Measurements from ENCODE around the gene ZPR1. TPM values are rescaled to one million over a fixed set of nuclear protein-coding genes. Genes with fewer than 3 reads are reported as not detected.

ZPR1 gene
- total RNA-seq, 1 experiment from 2014 or later, result 105 TPM

GRCh38 chr11:116730241-116730561, 57.6 kb downstream of the ZPR1 start:
- Mint-ChIP-seq H3K27ac (ENCODE audit: low read depth, unreplicated experiment) (no peak overlapping the region), H3K4me3 (ENCODE audit: unreplicated experiment) (no peak overlapping the region), H3K4me1 (ENCODE audit: insufficient read depth, unreplicated experiment) (peaks cover 7% of the 10 kb centered on the region), H3K9me3 (ENCODE audit: unreplicated experiment) (no peaks in the 10 kb centered on the region), H3K27me3 (ENCODE audit: insufficient read depth, unreplicated experiment) (peaks cover 14% of the 10 kb centered on the region), H3K36me3 (ENCODE audit: insufficient read depth, unreplicated experiment) (no peaks in the 10 kb centered on the region)
- TF ChIP-seq CTCF (IDR thresholded peaks at IDR 0.05; ENCODE audit: unreplicated experiment), result no peak
- no TSS peak for BruUV-seq (replicated peaks)
- no peak for DNase-seq (ENCODE audit: unreplicated experiment)
- intact Hi-C loops (cut with micrococcal nuclease), result loop anchor here (5.0 kb wide), 1 partner anchor 497 kb away; no protein-coding TSS in a partner anchor
- POLR2A ChIA-PET, result no interaction called here
- CTCF ChIA-PET, result interaction anchor here (0.7 to 4.1 kb wide), 2 partner anchors 13 to 259 kb away, joined by 3 to 34 read pairs; no protein-coding TSS in a partner anchor

GRCh38 chr11:116729501-116730240, 58.2 kb downstream of the ZPR1 start:
- TF ChIP-seq CTCF (IDR thresholded peaks at IDR 0.05; ENCODE audit: unreplicated experiment), result no peak
- Mint-ChIP-seq H3K4me3 (ENCODE audit: unreplicated experiment) (no peak overlapping the region), H3K9me3 (ENCODE audit: unreplicated experiment) (no peaks in the 10 kb centered on the region), H3K27me3 (ENCODE audit: insufficient read depth, unreplicated experiment) (peaks cover 20% of the 10 kb centered on the region), H3K27ac (ENCODE audit: low read depth, unreplicated experiment) (no peak overlapping the region), H3K36me3 (ENCODE audit: insufficient read depth, unreplicated experiment) (no peaks in the 10 kb centered on the region), H3K4me1 (ENCODE audit: insufficient read depth, unreplicated experiment) (peaks cover 7% of the 10 kb centered on the region)
- BruUV-seq (replicated peaks), result no TSS peak
- ChIA-PET POLR2A (no interaction called here), CTCF (interaction anchor here (0.6 to 4.1 kb wide), 4 partner anchors 13 to 1106 kb away, joined by 3 to 34 read pairs (median 6); no protein-coding TSS in a partner anchor)
- intact Hi-C loops (cut with micrococcal nuclease), result loop anchor here (5.0 kb wide), 1 partner anchor 498 kb away; no protein-coding TSS in a partner anchor
- no peak for DNase-seq (ENCODE audit: unreplicated experiment)

GRCh38 chr11:116727990-116728389, 59.8 kb downstream of the ZPR1 start:
- no TSS peak for BruUV-seq (replicated peaks)
- DNase-seq (ENCODE audit: unreplicated experiment), result no peak

More at GRCh38 chr11:116727990-116728389, 59.8 kb downstream of the ZPR1 start:
- intact Hi-C loops (cut with micrococcal nuclease), result no loop called here
- no peaks in the 10 kb centered on the region for H3K9me3 Mint-ChIP-seq (ENCODE audit: unreplicated experiment)
- no peak overlapping the region for H3K4me3 Mint-ChIP-seq (ENCODE audit: unreplicated experiment)
- POLR2A ChIA-PET, result no interaction called here
- H3K27me3 Mint-ChIP-seq (ENCODE audit: insufficient read depth, unreplicated experiment), result peaks cover 29% of the 10 kb centered on the region
- CTCF ChIA-PET, result interaction anchor here (0.5 to 2.0 kb wide), 3 partner anchors 15 to 372 kb away, joined by 3 to 9 read pairs (median 6); no protein-coding TSS in a partner anchor
- TF ChIP-seq CTCF (IDR thresholded peaks at IDR 0.05; ENCODE audit: unreplicated experiment), result no peak
- no peaks in the 10 kb centered on the region for H3K36me3 Mint-ChIP-seq (ENCODE audit: insufficient read depth, unreplicated experiment)
- no peak overlapping the region for H3K27ac Mint-ChIP-seq (ENCODE audit: low read depth, unreplicated experiment)
- peaks cover 7% of the 10 kb centered on the region for H3K4me1 Mint-ChIP-seq (ENCODE audit: insufficient read depth, unreplicated experiment)
